T-cell (primary cell): ENCODE measurements around the gene KSR1. TPM values are rescaled to one million over a fixed set of nuclear protein-coding genes. Genes with fewer than 3 reads are reported as not detected.

Experiments
- ATAC-seq, 4 experiments: fragments of 200-7000 bp in 3 of 4; fragments of 150-1000 bp in 1 of 4; cut with Tn5 transposase; replicated peaks in 1 of 4; 1 replicate in 3 of 4; 2 replicates in 1 of 4; pipeline ENCODE4 v1.10.0; 2021; ENCODE audit warnings: moderate library complexity in 3 of 4, mild to moderate bottlenecking in 2 of 4, moderate number of reproducible peaks in 1 of 4
- CTCF ChIA-PET, 2 donors: fragments of 300-600 bp; sonication (Branson Sonifier 250); formaldehyde crosslinking; loops; one replicate each; lab custom pipeline; 2022; ENCODE audit warnings: antibody characterized with exemption in 2 of 2; lab: Charles Lee
- POLR2A ChIA-PET, 2 donors: fragments of 300-600 bp; sonication (Branson Sonifier 250); formaldehyde crosslinking; loops; one replicate each; lab custom pipeline; 2022; ENCODE audit warnings: antibody characterized with exemption in 2 of 2; lab: Charles Lee
- DNase-seq, 35 experiments: peaks; one replicate each; pipeline versions ENCODE4 v3.0.0 to v3.0.0-alpha.2; 2013 to 2023
- H3K27ac ChIP-seq: one replicate; pipeline ENCODE4 v1.5.1; 2013; ENCODE audit warnings: low read length
- H3K27me3 ChIP-seq, 2 experiments: replicated peaks in 1 of 2; 1 replicate in 1 of 2; 2 replicates in 1 of 2; pipeline versions ENCODE4 v1.6.1 to v1.7.0; 2013; ENCODE audit warnings: low read length in 1 of 2, mixed read lengths in 1 of 2; ENCODE audit not compliant: control insufficient read depth in 2 of 2, insufficient read depth in 2 of 2; ENCODE audit errors: extremely low read depth in 1 of 2
- H3K36me3 ChIP-seq, 2 donors: 1 replicate in 1 of 2; 2 replicates in 1 of 2; pipeline versions ENCODE4 v1.6.1 to v1.7.0; 2013; ENCODE audit warnings: low read length in 1 of 2; ENCODE audit not compliant: control insufficient read depth in 2 of 2, insufficient read depth in 1 of 2; ENCODE audit errors: extremely low read depth in 1 of 2
- H3K4me1 ChIP-seq, 2 experiments: 1 replicate in 1 of 2; 2 replicates in 1 of 2; pipeline versions ENCODE4 v1.6.1 to v1.7.0; 2013; ENCODE audit warnings: low read length in 2 of 2, mixed read lengths in 1 of 2; ENCODE audit not compliant: insufficient read depth in 2 of 2, control insufficient read depth in 1 of 2; ENCODE audit errors: extremely low read depth in 1 of 2
- H3K4me3 ChIP-seq, 2 donors: 1 replicate in 1 of 2; 2 replicates in 1 of 2; pipeline versions ENCODE4 v1.5.1 to v1.7.0; 2013; ENCODE audit warnings: mild to moderate bottlenecking in 2 of 2, low read length in 1 of 2, moderate library complexity in 1 of 2; ENCODE audit not compliant: control insufficient read depth in 1 of 2; ENCODE audit errors: extremely low read depth in 1 of 2
- H3K9me3 ChIP-seq: 2 replicates; pipeline ENCODE4 v1.7.0; 2013
- H3K27ac Mint-ChIP-seq, 2 donors: one replicate each; pipeline ENCODE4 v1.8.0; 2020 to 2021; ENCODE audit warnings: mild to moderate bottlenecking in 2 of 2, mixed read lengths in 2 of 2
- H3K27me3 Mint-ChIP-seq, 2 donors: one replicate each; pipeline ENCODE4 v1.8.0; 2021 to 2022; ENCODE audit warnings: mixed read lengths in 2 of 2
- H3K36me3 Mint-ChIP-seq: one replicate; pipeline ENCODE4 v1.8.0; 2021; ENCODE audit warnings: mixed read lengths
- H3K4me1 Mint-ChIP-seq, 3 donors: one replicate each; pipeline ENCODE4 v1.8.0; 2020 to 2022; ENCODE audit warnings: mixed read lengths in 3 of 3, mild to moderate bottlenecking in 1 of 3
- H3K4me3 Mint-ChIP-seq, 3 donors: one replicate each; pipeline ENCODE4 v1.8.0; 2020 to 2022; ENCODE audit warnings: mild to moderate bottlenecking in 3 of 3, mixed read lengths in 3 of 3, moderate library complexity in 3 of 3
- H3K9me3 Mint-ChIP-seq, 3 donors: one replicate each; pipeline ENCODE4 v1.8.0; 2020 to 2022; ENCODE audit warnings: mixed read lengths in 3 of 3
- WGBS: methylation state at CpG from one replicate; pipeline ENCODE4 v1.1.5; 2013; ENCODE audit warnings: missing lambda C conversion rate; ENCODE audit not compliant: insufficient coverage; 5-methylcytosine and 5-hydroxymethylcytosine counted together
- total RNA-seq, 35 experiments: library from RNA in 6 of 35; stranded (reverse) in 6 of 35; fragments of 120-200 nt in 1 of 35; gene quantifications; one replicate each; pipeline versions ENCODE4 v1.2.1 to v1.2.4 and lab custom pipeline; 2013 to 2026

KSR1 gene
- total RNA-seq, 5 donors from 2014 or later (not counting 1 experiment from before 2014, with no cell fraction given): 26.8 to 35.8 (median 27.6) TPM

GRCh38 chr17:27596096-27596495 lies 139.8 kb downstream of the KSR1 start:
- Mint-ChIP-seq H3K4me1 (peaks cover 0 to 5% (median 2%) of the 10 kb centered on the region in 3 donors), H3K27me3 (no peaks in the 10 kb centered on the region), H3K36me3 (peaks cover 9% of the 10 kb centered on the region), H3K9me3 (no peaks in the 10 kb centered on the region), H3K4me3 (no peak overlapping the region), H3K27ac (no peak overlapping the region)
- DNase-seq (no peak), ATAC-seq (no peak)
- H3K36me3 ChIP-seq: peaks cover 4 to 11% of the 10 kb centered on the region in 2 donors
- H3K9me3 ChIP-seq: no peaks in the 10 kb centered on the region
- H3K27ac ChIP-seq: no peak overlapping the region
- ChIA-PET CTCF (interaction anchor here in 1 of 2 donors (0.6 to 1.7 kb wide), 4 partner anchors 75 to 360 kb away, joined by 3 to 6 read pairs (median 4); no protein-coding TSS in a partner anchor), POLR2A (no interaction called here)
- WGBS: no CpG with 5 or more reads among the region's 4 CpGs
- no peak overlapping the region for H3K4me3 ChIP-seq
- H3K27me3 ChIP-seq: no peaks in the 10 kb centered on the region
- H3K4me1 ChIP-seq: peaks cover 0 to 3% of the 10 kb centered on the region in 2 experiments

- CTCF ChIA-PET: interaction anchor here (0.6 to 1.8 kb wide), 3 partner anchors 294 to 360 kb away, joined by 4 to 7 read pairs (median 6); no protein-coding TSS in a partner anchor
Observed at GRCh38 chr17:27596566-27597187, 140.4 kb downstream of the KSR1 start.

GRCh38 chr17:27597188-27597580 lies 140.9 kb downstream of the KSR1 start:
- peaks cover 0 to 5% (median 2%) of the 10 kb centered on the region in 3 donors for H3K4me1 Mint-ChIP-seq
- no peak overlapping the region for H3K4me3 ChIP-seq
- no peaks in the 10 kb centered on the region for H3K9me3 ChIP-seq
- H3K27me3 ChIP-seq: no peaks in the 10 kb centered on the region
- ChIA-PET CTCF (interaction anchor here (0.9 to 1.8 kb wide), 3 partner anchors 8 to 361 kb away, joined by 3 to 7 read pairs (median 3); no protein-coding TSS in a partner anchor), POLR2A (no interaction called here)
- H3K9me3 Mint-ChIP-seq: no peaks in the 10 kb centered on the region
- H3K36me3 ChIP-seq: peaks cover 4 to 11% of the 10 kb centered on the region in 2 donors
- WGBS: 96% methylated on average over 7 of the region's 10 CpGs
- no peak overlapping the region for H3K27ac Mint-ChIP-seq
- H3K4me3 Mint-ChIP-seq: no peak overlapping the region
- H3K27ac ChIP-seq: no peak overlapping the region
- H3K36me3 Mint-ChIP-seq: peaks cover 9% of the 10 kb centered on the region
- ATAC-seq (no peak), DNase-seq (no peak)
- H3K4me1 ChIP-seq: peaks cover 0 to 3% of the 10 kb centered on the region in 2 experiments
- no peaks in the 10 kb centered on the region for H3K27me3 Mint-ChIP-seq

More at GRCh38 chr17:27596566-27597187, 140.4 kb downstream of the KSR1 start:
- Histone ChIP-seq H3K4me1 (peaks cover 0 to 3% of the 10 kb centered on the region in 2 experiments), H3K27me3 (no peaks in the 10 kb centered on the region), H3K9me3 (no peaks in the 10 kb centered on the region), H3K27ac (no peak overlapping the region), H3K36me3 (peaks cover 4 to 11% of the 10 kb centered on the region in 2 donors), H3K4me3 (no peak overlapping the region)
- Mint-ChIP-seq H3K4me3 (no peak overlapping the region), H3K36me3 (peaks cover 9% of the 10 kb centered on the region), H3K27me3 (no peaks in the 10 kb centered on the region), H3K27ac (peak overlapping the region in 1 of 2 donors; percentile 24), H3K4me1 (peaks cover 0 to 5% (median 2%) of the 10 kb centered on the region in 3 donors), H3K9me3 (no peaks in the 10 kb centered on the region)
- 95% methylated on average over 8 of the region's 9 CpGs for WGBS
- DNase-seq (no peak), ATAC-seq (no peak)
- POLR2A ChIA-PET: no interaction called here

- H3K4me1 ChIP-seq: peaks cover 0 to 3% of the 10 kb centered on the region in 2 experiments
- WGBS: 83% methylated on average over 5 of the region's 5 CpGs
- Mint-ChIP-seq H3K4me1 (peaks cover 0 to 5% (median 2%) of the 10 kb centered on the region in 3 donors), H3K27ac (no peak overlapping the region), H3K27me3 (no peaks in the 10 kb centered on the region), H3K4me3 (no peak overlapping the region), H3K9me3 (no peaks in the 10 kb centered on the region), H3K36me3 (peaks cover 9% of the 10 kb centered on the region)
- no peak overlapping the region for H3K4me3 ChIP-seq
- peaks cover 4 to 11% of the 10 kb centered on the region in 2 donors for H3K36me3 ChIP-seq
- no peak for DNase-seq
- H3K27me3 ChIP-seq: no peaks in the 10 kb centered on the region
- no peaks in the 10 kb centered on the region for H3K9me3 ChIP-seq
- H3K27ac ChIP-seq: no peak overlapping the region
- no peak for ATAC-seq
- POLR2A ChIA-PET: no interaction called here
- CTCF ChIA-PET: interaction anchor here (0.7 to 1.8 kb wide), 6 partner anchors 8 to 361 kb away, joined by 3 to 7 read pairs (median 3); no protein-coding TSS in a partner anchor
Observed at GRCh38 chr17:27597783-27598320, 141.6 kb downstream of the KSR1 start.

- no peak for ATAC-seq
- Histone ChIP-seq H3K4me1 (peaks cover 0 to 9% of the 10 kb centered on the region in 2 experiments), H3K27ac (no peak overlapping the region), H3K36me3 (peaks cover 4 to 11% of the 10 kb centered on the region in 2 donors), H3K9me3 (no peaks in the 10 kb centered on the region), H3K27me3 (no peaks in the 10 kb centered on the region), H3K4me3 (no peak overlapping the region)
- Mint-ChIP-seq H3K4me1 (peaks cover 0 to 5% (median 4%) of the 10 kb centered on the region in 3 donors), H3K36me3 (peaks cover 9% of the 10 kb centered on the region), H3K27ac (no peak overlapping the region), H3K27me3 (no peaks in the 10 kb centered on the region), H3K9me3 (no peaks in the 10 kb centered on the region), H3K4me3 (no peak overlapping the region)
- POLR2A ChIA-PET: no interaction called here
- CTCF ChIA-PET: interaction anchor here (0.8 to 6.7 kb wide), 9 partner anchors 10 to 362 kb away, joined by 3 to 162 read pairs (median 7); no protein-coding TSS in a partner anchor
- WGBS: 93% methylated on average over 9 of the region's 17 CpGs
- DNase-seq: no peak
Observed at GRCh38 chr17:27598337-27599050, 142.2 kb downstream of the KSR1 start.

DNA sequence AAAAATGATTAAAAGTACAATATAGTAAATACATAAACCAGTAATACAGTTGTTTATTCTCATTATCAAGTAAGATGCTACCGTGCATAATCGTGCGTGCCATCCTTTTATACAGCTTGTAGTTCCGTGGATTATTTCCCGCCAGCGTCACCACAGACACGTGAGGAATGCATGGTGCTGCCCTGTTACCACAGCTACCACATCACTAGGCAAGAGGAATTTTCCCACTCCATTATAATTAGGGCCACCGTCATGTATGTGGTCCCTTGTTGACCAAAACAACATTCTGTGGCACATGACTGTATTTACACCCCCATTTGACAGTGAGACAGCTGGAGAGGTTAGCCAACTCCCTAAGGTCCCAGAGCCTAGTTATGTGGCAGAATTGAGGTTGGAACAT lies 144.2 kb downstream of the KSR1 start:
- ATAC-seq (no peak), DNase-seq (no peak)
- no peak overlapping the region for H3K4me3 Mint-ChIP-seq
- CTCF ChIA-PET: interaction anchor here (0.6 to 6.7 kb wide), 19 partner anchors 11 to 363 kb away, joined by 3 to 162 read pairs (median 6); no protein-coding TSS in a partner anchor
- H3K27me3 Mint-ChIP-seq: no peaks in the 10 kb centered on the region
- peaks cover 0 to 5% (median 4%) of the 10 kb centered on the region in 3 donors for H3K4me1 Mint-ChIP-seq
- Histone ChIP-seq H3K27me3 (no peaks in the 10 kb centered on the region), H3K4me3 (no peak overlapping the region), H3K36me3 (peaks cover 6% of the 10 kb centered on the region in 2 donors), H3K4me1 (peaks cover 0 to 9% of the 10 kb centered on the region in 2 experiments), H3K27ac (no peak overlapping the region), H3K9me3 (no peaks in the 10 kb centered on the region)
- H3K9me3 Mint-ChIP-seq: no peaks in the 10 kb centered on the region
- 93% methylated on average over 6 of the region's 8 CpGs for WGBS
- POLR2A ChIA-PET: no interaction called here
- H3K36me3 Mint-ChIP-seq: peaks cover 13% of the 10 kb centered on the region
- no peak overlapping the region for H3K27ac Mint-ChIP-seq
